PC-9 (cell line): ENCODE results near the gene GALNT14.

Experiments used
- CTCF ChIP-seq: fragments of 200-600 bp; sonication (generic); conservative IDR thresholded peaks from 2 replicates; pipeline ENCODE4 v1.6.1; 2017; ENCODE audit warnings: mixed run types, antibody characterized with exemption, mild to moderate bottlenecking, moderate library complexity
- EZH2 ChIP-seq: fragments of 200-600 bp; sonication (generic); IDR thresholded peaks from 2 replicates; pipeline ENCODE4 v1.8.0; 2017; ENCODE audit warnings: antibody characterized with exemption, low read depth

GRCh38 chr2:31089645-31090044, 48.6 kb downstream of the GALNT14 start:
- TF ChIP-seq CTCF = no peak
- TF ChIP-seq EZH2 = no peak
